H1 (cell line): Measurements from ENCODE around the gene TUBB2B. TPM values are rescaled to one million over a fixed set of nuclear protein-coding genes. Genes with fewer than 3 reads are reported as not detected.

Experiments used
- CTCF ChIA-PET: fragments of 300-600 bp; sonication (Branson Sonifier 250); formaldehyde crosslinking; loops from one replicate; lab custom pipeline; 2021; ENCODE audit not compliant: partially characterized antibody; lab: Charles Lee
- POLR2A ChIA-PET: fragments of 300-600 bp; sonication (Branson Sonifier 250); formaldehyde crosslinking; loops from one replicate; lab custom pipeline; 2021; ENCODE audit warnings: inconsistent platforms; ENCODE audit not compliant: partially characterized antibody; lab: Charles Lee
- DNase-seq, 2 experiments: peaks; one replicate each; pipeline versions ENCODE4 v3.0.0 to v3.0.0-alpha.2; 2010 to 2022; ENCODE audit warnings: low spot score in 2 of 2, low read depth in 1 of 2, mixed read lengths in 1 of 2
- FAIRE-seq: peaks from 2 replicates; lab custom pipeline; 2011; peaks lifted over from hg19 to GRCh38; lab: Jason Lieb, UNC
- H2AFZ ChIP-seq: 2 replicates; pipeline ENCODE4 v1.8.1; 2012; ENCODE audit warnings: low read length, inconsistent platforms
- H2AK5ac ChIP-seq: 2 replicates; pipeline ENCODE4 v1.6.1; 2013; ENCODE audit warnings: low read depth, low read length
- H2BK120ac ChIP-seq: replicated peaks from 2 replicates; pipeline ENCODE3; 2013; ENCODE audit warnings: low read depth, low read length, inconsistent platforms
- H2BK12ac ChIP-seq: 2 replicates; pipeline ENCODE4 v1.6.1; 2013; ENCODE audit warnings: low read depth, low read length
- H2BK15ac ChIP-seq: 2 replicates; pipeline ENCODE4 v1.6.1; 2013; ENCODE audit warnings: low read length
- H2BK20ac ChIP-seq: 2 replicates; pipeline ENCODE4 v1.6.1; 2013; ENCODE audit warnings: low read length
- H2BK5ac ChIP-seq: 2 replicates; pipeline ENCODE4 v1.6.1; 2013; ENCODE audit warnings: low read depth, low read length
- H3K14ac ChIP-seq: 2 replicates; pipeline ENCODE4 v1.6.1; 2013; ENCODE audit warnings: inconsistent platforms; ENCODE audit not compliant: insufficient read length
- H3K18ac ChIP-seq: 2 replicates; pipeline ENCODE4 v1.6.1; 2013; ENCODE audit warnings: low read length; ENCODE audit errors: extremely low read depth
- H3K23ac ChIP-seq: 2 replicates; pipeline ENCODE4 v1.6.1; 2013; ENCODE audit warnings: inconsistent platforms; ENCODE audit not compliant: insufficient read length
- H3K23me2 ChIP-seq: 2 replicates; pipeline ENCODE4 v1.6.1; 2013; ENCODE audit warnings: low read depth, low read length
- H3K27ac ChIP-seq: 2 replicates; pipeline ENCODE4 v1.6.1; 2011; ENCODE audit warnings: low read depth, low read length, inconsistent platforms
- H3K27me3 ChIP-seq, 4 experiments: replicated peaks in 1 of 4; 1 replicate in 1 of 4; 2 replicates in 3 of 4; pipeline versions ENCODE4 v1.6.1 to v1.8.1; 2011 to 2013; ENCODE audit warnings: low read length in 3 of 4, mild to moderate bottlenecking in 3 of 4, inconsistent platforms in 2 of 4, mixed read lengths in 2 of 4, moderate library complexity in 1 of 4; ENCODE audit not compliant: control insufficient read depth in 3 of 4, insufficient read depth in 3 of 4; ENCODE audit errors: extremely low read depth in 1 of 4
- H3K36me3 ChIP-seq, 4 experiments: 2 replicates each; pipeline versions ENCODE4 v1.6.1 to v1.8.1; 2011 to 2013; ENCODE audit warnings: mild to moderate bottlenecking in 4 of 4, low read length in 3 of 4, moderate library complexity in 2 of 4, control low read depth in 1 of 4, inconsistent platforms in 1 of 4; ENCODE audit not compliant: insufficient read depth in 4 of 4, control insufficient read depth in 2 of 4
- H3K4ac ChIP-seq: replicated peaks from 2 replicates; pipeline ENCODE3; 2013; ENCODE audit warnings: low read length, low read depth, mixed read lengths, inconsistent platforms; ENCODE audit not compliant: insufficient read length
- H3K4me1 ChIP-seq, 4 experiments: replicated peaks in 1 of 4; 1 replicate in 1 of 4; 2 replicates in 3 of 4; pipeline versions ENCODE4 v1.6.1 to v1.8.1; 2011 to 2013; ENCODE audit warnings: low read length in 3 of 4, inconsistent platforms in 2 of 4, mixed read lengths in 1 of 4; ENCODE audit not compliant: insufficient read depth in 4 of 4, control insufficient read depth in 3 of 4
- H3K4me2 ChIP-seq, 2 experiments: 2 replicates each; pipeline versions ENCODE4 v1.6.1 to v1.8.1; 2011 to 2013; ENCODE audit warnings: low read depth in 2 of 2, low read length in 2 of 2, control low read depth in 1 of 2, inconsistent platforms in 1 of 2, mild to moderate bottlenecking in 1 of 2; ENCODE audit not compliant: insufficient read depth in 1 of 2
- H3K4me3 ChIP-seq, 4 experiments: fragments of 200-600, 300-600 bp in 1 of 4; sonication (generic), shearing (Covaris generic), sonication (Bioruptor Twin) in 1 of 4; 2 replicates each; pipeline versions ENCODE4 v1.5.1 to v1.8.1; 2011 to 2016; ENCODE audit warnings: low read length in 4 of 4, low read depth in 3 of 4, control low read depth in 2 of 4, inconsistent platforms in 2 of 4, mild to moderate bottlenecking in 2 of 4, mixed read lengths in 1 of 4, moderate library complexity in 1 of 4; ENCODE audit not compliant: insufficient read depth in 2 of 4; ENCODE audit errors: extremely low read depth in 1 of 4
- H3K56ac ChIP-seq: replicated peaks from 2 replicates; pipeline ENCODE3; 2013; ENCODE audit warnings: low read depth, mild to moderate bottlenecking, mixed read lengths, low read length, inconsistent platforms; ENCODE audit not compliant: insufficient read length
- H3K79me1 ChIP-seq: 2 replicates; pipeline ENCODE4 v1.6.1; 2013; ENCODE audit warnings: low read depth, low read length, control low read depth
- H3K79me2 ChIP-seq, 2 experiments: 2 replicates each; pipeline versions ENCODE4 v1.6.1 to v1.8.1; 2012 to 2013; ENCODE audit warnings: low read length in 2 of 2, mild to moderate bottlenecking in 2 of 2, inconsistent platforms in 1 of 2; ENCODE audit not compliant: insufficient read depth in 2 of 2, control insufficient read depth in 1 of 2
- H3K9ac ChIP-seq, 4 experiments: replicated peaks in 1 of 4; 1 replicate in 1 of 4; 2 replicates in 3 of 4; pipeline versions ENCODE4 v1.6.1 to v1.8.1; 2011 to 2013; ENCODE audit warnings: low read depth in 3 of 4, low read length in 3 of 4, control low read depth in 2 of 4, mild to moderate bottlenecking in 2 of 4, moderate library complexity in 2 of 4, inconsistent platforms in 1 of 4; ENCODE audit errors: extremely low read depth in 1 of 4
- H3K9me3 ChIP-seq, 2 experiments: 2 replicates each; pipeline versions ENCODE4 v1.6.1 to v1.8.1; 2012 to 2013; ENCODE audit warnings: mild to moderate bottlenecking in 2 of 2, moderate library complexity in 2 of 2, control low read depth in 1 of 2, inconsistent platforms in 1 of 2, low read depth in 1 of 2, low read length in 1 of 2, mixed read lengths in 1 of 2; ENCODE audit not compliant: insufficient read depth in 2 of 2
- H4K20me1 ChIP-seq, 2 experiments: replicated peaks in 1 of 2; 2 replicates each; pipeline versions ENCODE3 to v1.8.1; 2011 to 2013; ENCODE audit warnings: inconsistent platforms in 2 of 2, low read length in 2 of 2, mild to moderate bottlenecking in 1 of 2; ENCODE audit not compliant: insufficient read depth in 2 of 2, control insufficient read depth in 1 of 2
- H4K5ac ChIP-seq: 2 replicates; pipeline ENCODE4 v1.6.1; 2013; ENCODE audit warnings: low read length, low read depth, mixed read lengths, inconsistent platforms; ENCODE audit not compliant: insufficient read length
- H4K8ac ChIP-seq: 2 replicates; pipeline ENCODE4 v1.8.0; 2013; ENCODE audit warnings: mild to moderate bottlenecking, moderate library complexity, low read length, inconsistent platforms; ENCODE audit not compliant: insufficient read depth; ENCODE audit errors: extremely low read depth
- H4K91ac ChIP-seq: replicated peaks from 2 replicates; pipeline ENCODE3; 2013; ENCODE audit warnings: low read length, mixed read lengths, inconsistent platforms; ENCODE audit not compliant: insufficient read length
- CBX8 ChIP-seq: fragments of 300-800, 300-1000 bp; sonication (generic); IDR thresholded peaks from 2 replicates; pipeline ENCODE4 v1.7.1; 2016; ENCODE audit warnings: low read depth, low read length, borderline replicate concordance
- EZH2 ChIP-seq: fragments of 200-600 bp; sonication (generic); IDR thresholded peaks from 2 replicates; pipeline ENCODE4 v1.7.1; 2012; ENCODE audit warnings: low read depth, mild to moderate bottlenecking, moderate library complexity, low read length, inconsistent platforms; ENCODE audit not compliant: severe bottlenecking
- GTF2F1 ChIP-seq: IDR thresholded peaks from 2 replicates; pipeline ENCODE4 v1.6.1; 2012; ENCODE audit warnings: low read depth, low read length, improper control_type of control experiment, borderline replicate concordance
- NRF1 ChIP-seq: IDR thresholded peaks from 2 replicates; pipeline ENCODE4 v1.6.1; 2011; ENCODE audit warnings: mild to moderate bottlenecking, low read depth, low read length, improper control_type of control experiment
- RFX5 ChIP-seq: IDR thresholded peaks from 2 replicates; pipeline ENCODE4 v1.6.1; 2011; ENCODE audit warnings: low read depth, low read length, improper control_type of control experiment, borderline replicate concordance
- RNF2 ChIP-seq: fragments of 200-900, 300-1000 bp; sonication (generic); IDR thresholded peaks from 2 replicates; pipeline ENCODE4 v1.7.1; 2016; ENCODE audit warnings: borderline replicate concordance, low read depth, mild to moderate bottlenecking, antibody characterized with exemption, low read length; ENCODE audit not compliant: poor library complexity, severe bottlenecking; ENCODE audit errors: missing control alignments
- RXRA ChIP-seq: IDR thresholded peaks from 2 replicates; pipeline ENCODE4 v1.6.1; 2011; ENCODE audit warnings: low read depth, mild to moderate bottlenecking, low read length, moderate library complexity; ENCODE audit not compliant: insufficient read depth
- SP1 ChIP-seq: IDR thresholded peaks from 2 replicates; pipeline ENCODE4 v1.6.1; 2011; ENCODE audit warnings: low read depth, low read length
- SP2 ChIP-seq: IDR thresholded peaks from 2 replicates; pipeline ENCODE4 v1.6.1; 2012; ENCODE audit warnings: mild to moderate bottlenecking, low read length, inconsistent platforms
- TAF7 ChIP-seq: optimal IDR thresholded peaks from 2 replicates; pipeline ENCODE3; 2011; ENCODE audit warnings: low read depth, mild to moderate bottlenecking, inconsistent platforms, low read length, moderate library complexity, borderline replicate concordance
- YY1 ChIP-seq: IDR thresholded peaks from 2 replicates; pipeline ENCODE4 v1.6.1; 2011; ENCODE audit warnings: low read depth, mild to moderate bottlenecking, low read length
- WGBS, 2 experiments: shearing (Covaris generic) in 1 of 2; methylation state at CpG; one replicate each; pipeline versions ENCODE4 v1.1.6 to v1.1.7; 2013 to 2015; ENCODE audit warnings: low lambda C conversion rate in 2 of 2, mixed read lengths in 2 of 2, inconsistent platforms in 1 of 2, low coverage in 1 of 2, missing lambda C conversion rate in 1 of 2; ENCODE audit not compliant: insufficient replicate concordance in 2 of 2, insufficient coverage in 1 of 2, insufficient read length in 1 of 2; ENCODE audit errors: extremely low coverage in 1 of 2, missing lambda C conversion rate in 1 of 2; 5-methylcytosine and 5-hydroxymethylcytosine counted together
- polyA plus RNA-seq, 7 experiments: library from polyadenylated mRNA; depleted of rRNA in 3 of 7; stranded (reverse) in 5 of 7; unstranded in 2 of 7; fragments of >200 nt in 5 of 7; fragments of 200-250 nt in 2 of 7; gene quantifications; 1 replicate in 5 of 7; 2 replicates in 1 of 7; 4 replicates in 1 of 7; pipeline versions ENCODE4 v1.2.1 to v1.2.3, GENCODE V29; 2011 to 2013; ENCODE audit warnings: missing spikeins in 2 of 7, mixed read lengths in 2 of 7
- total RNA-seq: library from RNA; stranded (reverse); fragmentation: NEBNext Ultra II Directional; extraction: Animal tissue kit (Norgen Biotek cat#: 25700); gene quantifications from 2 replicates; pipeline ENCODE4 v1.2.1, GENCODE V29; 2021
- TF ChIP-seq, protein P1 (sequence below): IDR thresholded peaks from 2 replicates; pipeline ENCODE4 v1.6.1; 2012; ENCODE audit warnings: low read length, inconsistent platforms

TUBB2B gene
- total and polyA plus RNA-seq, 2 of the 8 experiments (the other 6 are each of a cell fraction or from before 2014, with no cell fraction given): 612 to 722 TPM

- H2AFZ ChIP-seq: no peak overlapping the region
- H3K9me3 ChIP-seq: no peaks in the 10 kb centered on the region
- H3K23ac ChIP-seq: no peak overlapping the region
- no peak for DNase-seq
- no peak overlapping the region for H2BK12ac ChIP-seq
- no peak overlapping the region for H4K91ac ChIP-seq
- no peak overlapping the region for H3K4ac ChIP-seq
- H3K4me3 ChIP-seq: no peak overlapping the region
- H3K79me1 ChIP-seq: peaks cover 18% of the 10 kb centered on the region
- no peak overlapping the region for H2BK120ac ChIP-seq
- ChIA-PET CTCF (interaction anchor here (0.7 to 1.5 kb wide), 5 partner anchors 13 to 712 kb away, joined by 3 to 6 read pairs (median 3); no protein-coding TSS in a partner anchor), POLR2A (interaction anchor here (1.7 kb wide), 1 partner anchor 14 kb away, joined by 4 read pairs; no protein-coding TSS in a partner anchor)
- H3K9ac ChIP-seq: 0 out of 7 replicates have a peak overlapping the region, but pooled peaks of 1 of the 4 experiments have one; percentile 25
- H3K36me3 ChIP-seq: peaks cover 6 to 54% (median 20%) of the 10 kb centered on the region in 4 experiments; a peak in 7 of 8 replicates
- H2AK5ac ChIP-seq: no peak overlapping the region
- H4K5ac ChIP-seq: no peak overlapping the region
- FAIRE-seq: no peak
- no peak overlapping the region for H4K8ac ChIP-seq
- H4K20me1 ChIP-seq: peaks cover 16 to 42% of the 10 kb centered on the region in 2 experiments
- H3K79me2 ChIP-seq: peaks cover 0 to 57% of the 10 kb centered on the region in 2 experiments; a peak in 3 of 4 replicates
- no peaks in the 10 kb centered on the region for H3K27me3 ChIP-seq
- no peak overlapping the region for H3K4me2 ChIP-seq
- H3K56ac ChIP-seq: no peak overlapping the region
- H3K23me2 ChIP-seq: no peaks in the 10 kb centered on the region
- 54% methylated on average over 9 of the region's 9 CpGs; no CpG with 5 or more reads in 1 of the 2 experiments for WGBS, 2 experiments
- H2BK20ac ChIP-seq: no peak overlapping the region
- no peak overlapping the region for H2BK5ac ChIP-seq
- H2BK15ac ChIP-seq: no peak overlapping the region
- peaks cover 0 to 5% (median 0%) of the 10 kb centered on the region in 4 experiments; a peak in 1 of 7 replicates for H3K4me1 ChIP-seq
- H3K18ac ChIP-seq: no peak overlapping the region
- H3K27ac ChIP-seq: no peak overlapping the region
- H3K14ac ChIP-seq: no peak overlapping the region
- TF ChIP-seq TAF7: no peak
- TF ChIP-seq NRF1: no peak
- no peak for TF ChIP-seq RXRA
- TF ChIP-seq CBX8: no peak
- no peak for TF ChIP-seq SP1
- TF ChIP-seq GTF2F1: no peak
- no peak for TF ChIP-seq RFX5
- no peak for TF ChIP-seq EZH2
- no peak for TF ChIP-seq RNF2
- TF ChIP-seq, protein P1, sequence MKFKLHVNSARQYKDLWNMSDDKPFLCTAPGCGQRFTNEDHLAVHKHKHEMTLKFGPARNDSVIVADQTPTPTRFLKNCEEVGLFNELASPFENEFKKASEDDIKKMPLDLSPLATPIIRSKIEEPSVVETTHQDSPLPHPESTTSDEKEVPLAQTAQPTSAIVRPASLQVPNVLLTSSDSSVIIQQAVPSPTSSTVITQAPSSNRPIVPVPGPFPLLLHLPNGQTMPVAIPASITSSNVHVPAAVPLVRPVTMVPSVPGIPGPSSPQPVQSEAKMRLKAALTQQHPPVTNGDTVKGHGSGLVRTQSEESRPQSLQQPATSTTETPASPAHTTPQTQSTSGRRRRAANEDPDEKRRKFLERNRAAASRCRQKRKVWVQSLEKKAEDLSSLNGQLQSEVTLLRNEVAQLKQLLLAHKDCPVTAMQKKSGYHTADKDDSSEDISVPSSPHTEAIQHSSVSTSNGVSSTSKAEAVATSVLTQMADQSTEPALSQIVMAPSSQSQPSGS: no peak
- TF ChIP-seq SP2: no peak
- no peak for TF ChIP-seq YY1
Observed at GRCh38 chr6:3266170-3266569, 38.7 kb upstream of the TUBB2B start.
